HepG2 (cell line): ENCODE data around the gene SRY. TPM values are rescaled to one million over a fixed set of nuclear protein-coding genes. Genes with fewer than 3 reads are reported as not detected.

Experiments
- ATAC-seq: fragments of 200-7000 bp; cut with Tn5 transposase; 3 replicates; pipeline ENCODE4 v1.9.1; 2020; ENCODE audit warnings: mild to moderate bottlenecking, moderate library complexity
- BruUV-seq: library from RNA; stranded (reverse); fragments of 400-500 nt; replicated peaks from 2 replicates; lab custom pipeline; 2021; lab: Mats Ljungman, UMichigan
- CTCF ChIA-PET: fragments of 300-600 bp; formaldehyde crosslinking; extraction: SDS; loops from one replicate; lab custom pipeline; 2021; ENCODE audit warnings: low total read pairs, inconsistent platforms, low intra/inter-chr PET ratio; lab: Yijun Ruan, JAX
- POLR2A ChIA-PET: fragments of 350-600 bp; sonication (Branson Sonifier 250); formaldehyde crosslinking; loops from one replicate; lab custom pipeline; 2020; ENCODE audit warnings: antibody characterized with exemption, inconsistent platforms; lab: Yijun Ruan, JAX
- DNase-seq: peaks from one replicate; pipeline ENCODE4 v3.0.0-alpha.2; 2015; ENCODE audit warnings: low spot score
- FAIRE-seq: peaks from 3 replicates; lab custom pipeline; 2011; peaks lifted over from hg19 to GRCh38; lab: Jason Lieb, UNC
- H2AFZ ChIP-seq: one replicate; pipeline ENCODE4 v1.6.1; 2011; ENCODE audit warnings: low read length, inconsistent platforms
- H3K27ac ChIP-seq: fragments of 300-600 bp; 3 replicates; pipeline ENCODE4 v1.8.0; 2011; ENCODE audit warnings: mixed run types, mild to moderate bottlenecking, mixed read lengths, low read length, inconsistent platforms; ENCODE audit not compliant: insufficient read depth; ENCODE audit errors: extremely low read length
- H3K27me3 ChIP-seq, 2 experiments: fragments of 200-600 bp in 1 of 2; 2 replicates in 1 of 2; 3 replicates in 1 of 2; pipeline versions ENCODE4 v1.6.0 to v1.8.0; 2011; ENCODE audit warnings: low read length in 2 of 2, mild to moderate bottlenecking in 2 of 2, moderate library complexity in 2 of 2, inconsistent platforms in 1 of 2; ENCODE audit not compliant: insufficient read depth in 2 of 2, control insufficient read depth in 1 of 2
- H3K36me3 ChIP-seq, 2 experiments: fragments of 200-600 bp in 1 of 2; replicated peaks in 1 of 2; 2 replicates in 1 of 2; 3 replicates in 1 of 2; pipeline versions ENCODE4 v1.5.1 to v1.8.0; 2011; ENCODE audit warnings: low read length in 2 of 2, inconsistent platforms in 1 of 2; ENCODE audit not compliant: insufficient read depth in 2 of 2, control insufficient read depth in 1 of 2
- H3K4me1 ChIP-seq: 2 replicates; pipeline ENCODE4 v1.5.1; 2012; ENCODE audit warnings: low read length, inconsistent platforms; ENCODE audit not compliant: insufficient read depth
- H3K4me2 ChIP-seq: 2 replicates; pipeline ENCODE4 v1.6.0; 2011; ENCODE audit warnings: low read depth, low read length, inconsistent platforms
- H3K4me3 ChIP-seq, 3 experiments: fragments of 200-600 bp in 1 of 3; sonication (generic), shearing (Covaris generic) in 1 of 3; replicated peaks in 1 of 3; 2 replicates each; pipeline ENCODE4 v1.5.1; 2011 to 2016; ENCODE audit warnings: low read length in 3 of 3, inconsistent platforms in 2 of 3, low read depth in 2 of 3, mild to moderate bottlenecking in 2 of 3, control low read depth in 1 of 3, mixed read lengths in 1 of 3; ENCODE audit not compliant: insufficient read depth in 1 of 3
- H3K79me2 ChIP-seq: one replicate; pipeline ENCODE4 v1.6.1; 2011; ENCODE audit warnings: low read length, inconsistent platforms; ENCODE audit not compliant: insufficient read depth
- H3K9ac ChIP-seq: 2 replicates; pipeline ENCODE4 v1.6.0; 2011; ENCODE audit warnings: mild to moderate bottlenecking, low read depth, low read length, inconsistent platforms; ENCODE audit not compliant: insufficient read depth
- H3K9me3 ChIP-seq: 2 replicates; pipeline ENCODE4 v1.5.1; 2012; ENCODE audit warnings: mild to moderate bottlenecking, low read length
- H4K20me1 ChIP-seq: 2 replicates; pipeline ENCODE4 v1.6.0; 2011; ENCODE audit warnings: inconsistent platforms, mild to moderate bottlenecking, low read length, moderate library complexity; ENCODE audit not compliant: insufficient read depth
- BRD4 ChIP-seq: sonication (generic); formaldehyde crosslinking; IDR thresholded peaks from 2 replicates; pipeline ENCODE4 v1.4.0; 2020; ENCODE audit warnings: missing genetic modification reagents
- CEBPB ChIP-seq: IDR thresholded peaks from 2 replicates; pipeline ENCODE4 v1.6.1; 2011; ENCODE audit warnings: low read depth, low read length, improper control_type of control experiment, borderline replicate concordance
- CEBPG ChIP-seq: IDR thresholded peaks from 2 replicates; pipeline ENCODE4 v1.6.1; 2016
- EZH2 ChIP-seq: conservative IDR thresholded peaks from 2 replicates; pipeline ENCODE4 v1.6.1; 2012; ENCODE audit warnings: mild to moderate bottlenecking, low read depth, low read length, moderate library complexity
- FIP1L1 ChIP-seq: fragments of 200-400 bp; formaldehyde crosslinking; IDR thresholded peaks from 2 replicates; pipeline ENCODE4 v1.6.1; 2018; ENCODE audit warnings: low read depth, mild to moderate bottlenecking, low read length, moderate library complexity, borderline replicate concordance; ENCODE audit not compliant: insufficient read depth
- FOXJ3 ChIP-seq: sonication (generic); formaldehyde crosslinking; IDR thresholded peaks from 2 replicates; pipeline ENCODE4 v1.4.0; 2020; ENCODE audit warnings: missing genetic modification reagents, mild to moderate bottlenecking, borderline replicate concordance
- GATAD2A ChIP-seq: IDR thresholded peaks from 2 replicates; pipeline ENCODE4 v1.6.1; 2016
- JUNB ChIP-seq: sonication (generic); formaldehyde crosslinking; IDR thresholded peaks from 2 replicates; pipeline ENCODE4 v1.8.0; 2022; ENCODE audit warnings: missing genetic modification reagents, mild to moderate bottlenecking, borderline replicate concordance
- NR2F6 ChIP-seq, 2 experiments: IDR thresholded peaks; 2 replicates each; pipeline ENCODE4 v1.6.1; 2016; ENCODE audit warnings: antibody characterized with exemption in 1 of 2, mild to moderate bottlenecking in 1 of 2
- PCBP1 ChIP-seq: fragments of 200-400 bp; formaldehyde crosslinking; IDR thresholded peaks from 2 replicates; pipeline ENCODE4 v1.6.1; 2017; ENCODE audit warnings: mild to moderate bottlenecking, low read depth, low read length, borderline replicate concordance
- SIX1 ChIP-seq: sonication (generic); formaldehyde crosslinking; IDR thresholded peaks from 2 replicates; pipeline ENCODE4 v1.4.0; 2020; ENCODE audit warnings: missing genetic modification reagents, borderline replicate concordance
- TBL1XR1 ChIP-seq: fragments of 150-350 bp; IDR thresholded peaks from 2 replicates; pipeline ENCODE4 v1.6.1; 2014; ENCODE audit warnings: borderline replicate concordance, low read length; ENCODE audit not compliant: partially characterized antibody
- ZNF136 ChIP-seq: sonication (generic); formaldehyde crosslinking; IDR thresholded peaks from 2 replicates; pipeline ENCODE4 v1.8.1; 2022; ENCODE audit warnings: low read depth, mild to moderate bottlenecking, moderate library complexity, missing genetic modification reagents
- ZNF577 ChIP-seq: sonication (generic); formaldehyde crosslinking; IDR thresholded peaks from 2 replicates; pipeline ENCODE4 v1.4.0; 2020; ENCODE audit warnings: mild to moderate bottlenecking, low read depth, missing genetic modification reagents, borderline replicate concordance
- ZNF674 ChIP-seq: sonication (generic); formaldehyde crosslinking; IDR thresholded peaks from 2 replicates; pipeline ENCODE4 v1.5.0; 2020; ENCODE audit warnings: low read depth, mild to moderate bottlenecking, missing genetic modification reagents
- WGBS: methylation state at CpG from one replicate; pipeline ENCODE4 v1.1.6; 2017; ENCODE audit warnings: low lambda C conversion rate; 5-methylcytosine and 5-hydroxymethylcytosine counted together
- in situ Hi-C: cut with HindIII; loops from 2 replicates; pipeline ENCODE4 v1.10.0; 2017; ENCODE audit warnings: low pct_unique_long_range_greater_than_20kb; ENCODE audit not compliant: extremely low pct_ligation_motif_present
- intact Hi-C: fragments of 100-400 bp; cut with micrococcal nuclease; formaldehyde crosslinking; loops from one replicate; pipeline ENCODE4 v1.10.0; 2022; ENCODE audit not compliant: unreplicated experiment
- polyA plus RNA-seq, 8 experiments: library from polyadenylated mRNA; depleted of rRNA in 3 of 8; stranded (reverse) in 7 of 8; unstranded in 1 of 8; fragments of >200 nt; fragmentation: Illumina TruSeq in 4 of 8; extraction: Trizol in 4 of 8; gene quantifications; 2 replicates each; pipeline versions ENCODE4 v1.2.1 to v1.2.3, GENCODE V29; 2011 to 2016; ENCODE audit warnings: low read depth in 4 of 8, missing spikeins in 1 of 8, mixed read lengths in 1 of 8; ENCODE audit not compliant: insufficient read depth in 1 of 8
- total RNA-seq, 5 experiments: library from RNA; depleted of rRNA; stranded (reverse); fragments of >200 nt; fragmentation: Illumina TruSeq; extraction: Trizol; gene quantifications; 2 replicates each; pipeline ENCODE4 v1.2.3, GENCODE V29; 2016; ENCODE audit warnings: low read depth in 1 of 5

Gene SRY
- total and polyA plus RNA-seq, 2 of the 13 experiments (the other 11 are each of a cell fraction or from before 2014, with no cell fraction given) = 3.4 to 4.7 TPM

- Histone ChIP-seq H3K9me3 (no peaks in the 10 kb centered on the region), H3K4me3 (no peak overlapping the region), H3K9ac (no peak overlapping the region), H3K79me2 (no peaks in the 10 kb centered on the region), H3K4me1 (peaks cover 23% of the 10 kb centered on the region), H3K27me3 (no peaks in the 10 kb centered on the region), H2AFZ (no peak overlapping the region), H3K4me2 (no peak overlapping the region; the same call in 1 of the 2 replicates), H4K20me1 (no peaks in the 10 kb centered on the region), H3K27ac (no peak overlapping the region), H3K36me3 (no peaks in the 10 kb centered on the region)
- intact Hi-C loops (no loop called here), in situ Hi-C loops (no loop called here)
- ChIA-PET CTCF (no interaction called here), POLR2A (interaction anchor here (1.2 kb wide), 1 partner anchor 40 kb away, joined by 3 read pairs; no protein-coding TSS in a partner anchor)
- ATAC-seq (no peak), FAIRE-seq (no peak), DNase-seq (no peak)
- no peak for TF ChIP-seq TBL1XR1
- BruUV-seq = no TSS peak
Observed at GRCh38 chrY:2797991-2798390, 10.5 kb upstream of the SRY start.

- no TSS peak for BruUV-seq
- peak overlapping the region in 1 of 3 experiments; percentile 23; a peak in 1 of 6 replicates for H3K4me3 ChIP-seq
- in situ Hi-C loops (no loop called here), intact Hi-C loops (no loop called here)
- no peaks in the 10 kb centered on the region for H3K9me3 ChIP-seq
- H3K27me3 ChIP-seq = no peaks in the 10 kb centered on the region
- ChIA-PET POLR2A (interaction anchor here (1.2 to 1.5 kb wide), 2 partner anchors 10 to 41 kb away, joined by 3 to 8 read pairs; partner anchors contain the start of gene SRY), CTCF (no interaction called here)
- no peaks in the 10 kb centered on the region for H4K20me1 ChIP-seq
- FAIRE-seq (peak; percentile 86), ATAC-seq (peak; percentile 84), DNase-seq (peak; percentile 38)
- H3K27ac ChIP-seq = no peak overlapping the region
- no peak overlapping the region for H3K9ac ChIP-seq
- H3K79me2 ChIP-seq = no peaks in the 10 kb centered on the region
- H3K4me1 ChIP-seq = peaks cover 23% of the 10 kb centered on the region
- peak overlapping the region; percentile 58 for H3K4me2 ChIP-seq
- 0% methylated on average over 7 of the region's 7 CpGs for WGBS
- no peak overlapping the region for H2AFZ ChIP-seq
- no peaks in the 10 kb centered on the region for H3K36me3 ChIP-seq
- TF ChIP-seq CEBPG (CRISPR knock-in tag) = peak; percentile 53; the same call in 1 of the 2 replicates
- TF ChIP-seq ZNF577 (CRISPR knock-in tag) = no peak
- no peak for TF ChIP-seq ZNF674
- TF ChIP-seq SIX1 (CRISPR knock-in tag) = peak; percentile 16; the same call in 1 of the 2 replicates
- TF ChIP-seq FIP1L1 = no peak
- no peak for TF ChIP-seq ZNF136 (CRISPR knock-in tag)
- TF ChIP-seq GATAD2A (CRISPR knock-in tag) = 0 out of 2 replicates have a peak, but pooled peaks have one; percentile 19
- TF ChIP-seq PCBP1 = no peak
- TF ChIP-seq CEBPB = peak; percentile 61; the same call in 1 of the 2 replicates
- 0 out of 2 replicates have a peak, but pooled peaks have one; percentile 22 for TF ChIP-seq FOXJ3 (CRISPR knock-in tag)
- no peak for TF ChIP-seq NR2F6 (IDR thresholded peaks at IDR 0.05)
- TF ChIP-seq NR2F6 (CRISPR knock-in tag; IDR thresholded peaks at IDR 0.05) = peak; percentile 73; the same call in 1 of the 2 replicates
- no peak for TF ChIP-seq EZH2
- no peak for TF ChIP-seq JUNB (CRISPR knock-in tag)
- no peak for TF ChIP-seq BRD4 (CRISPR knock-in tag)
Observed at GRCh38 chrY:2796977-2797523, 9.6 kb upstream of the SRY start.
